GOT3 (cell line): ENCODE data around the gene CDRT4.
"Not testable (repeated sequence)": the region's sequence is repeated elsewhere in the genome, so short reads cannot be mapped to it uniquely, and the experiment has no call there.

Experiments
- DNase-seq: peaks from one replicate; lab custom pipeline; 2025; ENCODE audit warnings: mixed read lengths; lab: John Stamatoyannopoulos, UW

The CDRT4 gene

GRCh38 chr17:15456972-15457722 lies 10.3 kb downstream of the CDRT4 start:
- DNase-seq: no peak

GRCh38 chr17:15456496-15456895 lies 10.9 kb downstream of the CDRT4 start:
- DNase-seq: no peak

DNA sequence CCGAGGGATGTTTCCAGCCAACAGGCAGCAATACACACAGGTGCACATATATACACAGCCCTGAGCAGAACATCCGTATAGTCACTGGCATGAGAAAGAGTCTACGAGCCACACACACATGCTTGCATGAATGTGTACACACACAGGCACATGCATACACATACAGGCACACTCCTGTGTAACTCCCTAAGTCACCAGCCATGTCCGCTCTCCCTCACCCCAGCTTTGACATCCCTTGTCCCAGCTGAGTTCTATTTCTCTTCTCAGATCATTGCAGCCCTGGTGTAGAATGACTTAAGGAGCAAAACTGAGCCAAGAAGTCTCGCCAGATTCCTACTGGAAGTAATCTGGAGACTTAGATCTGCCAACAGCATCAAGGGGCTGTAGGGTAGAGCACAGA lies 13.1 kb downstream of the CDRT4 start:
- DNase-seq: no peak

DNA sequence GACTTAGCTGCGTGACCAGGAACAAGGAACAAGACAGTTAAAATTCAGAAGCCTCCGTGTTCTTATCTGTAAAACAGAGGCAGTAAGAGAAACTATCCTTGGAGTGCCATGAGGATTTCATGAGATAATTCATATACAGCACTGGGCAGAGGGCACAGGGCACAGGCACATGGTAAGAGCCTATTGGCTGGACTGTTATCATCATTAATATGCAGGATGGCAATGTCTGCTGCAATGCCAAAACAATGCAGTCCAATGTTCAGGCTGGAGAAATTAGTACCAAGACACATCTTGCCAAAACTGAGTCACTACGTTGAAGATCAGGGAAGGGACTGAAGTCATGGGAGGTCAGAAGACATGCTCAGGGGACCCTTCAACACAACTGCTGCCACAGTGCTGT lies 13.6 kb downstream of the CDRT4 start:
- DNase-seq: no peak

DNA sequence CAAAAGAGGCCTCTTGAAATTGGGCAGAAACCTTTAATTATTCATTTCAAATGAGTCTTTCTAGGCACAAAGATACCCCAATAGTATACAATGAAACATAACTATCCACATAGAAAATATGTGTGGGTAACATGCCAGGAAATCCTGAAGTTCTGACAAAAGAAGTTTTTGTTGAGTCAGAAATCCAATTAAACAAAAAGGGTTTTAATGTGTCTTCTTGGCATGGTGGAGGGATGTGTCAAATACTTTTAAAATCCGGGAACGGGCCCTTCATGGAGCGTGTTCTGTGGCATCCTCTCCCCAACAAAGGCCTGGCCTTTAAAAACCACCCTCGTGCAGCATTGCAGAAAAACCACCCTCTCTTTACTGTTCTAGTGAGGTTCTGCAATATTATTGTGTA lies 14.2 kb downstream of the CDRT4 start:
- DNase-seq: no peak

GRCh38 chr17:15452746-15453145 lies 14.7 kb downstream of the CDRT4 start:
- no peak for DNase-seq

GRCh38 chr17:15451680-15452079 lies 15.7 kb downstream of the CDRT4 start:
- DNase-seq: no peak

GRCh38 chr17:15448580-15448956 lies 18.9 kb downstream of the CDRT4 start:
- DNase-seq: no peak

- no peak for DNase-seq
These were observed 19.4 kb downstream of the CDRT4 start for GRCh38 chr17:15447928-15448579.

- no peak for DNase-seq
These were observed 21.4 kb downstream of the CDRT4 start for GRCh38 chr17:15446036-15446435.

DNA sequence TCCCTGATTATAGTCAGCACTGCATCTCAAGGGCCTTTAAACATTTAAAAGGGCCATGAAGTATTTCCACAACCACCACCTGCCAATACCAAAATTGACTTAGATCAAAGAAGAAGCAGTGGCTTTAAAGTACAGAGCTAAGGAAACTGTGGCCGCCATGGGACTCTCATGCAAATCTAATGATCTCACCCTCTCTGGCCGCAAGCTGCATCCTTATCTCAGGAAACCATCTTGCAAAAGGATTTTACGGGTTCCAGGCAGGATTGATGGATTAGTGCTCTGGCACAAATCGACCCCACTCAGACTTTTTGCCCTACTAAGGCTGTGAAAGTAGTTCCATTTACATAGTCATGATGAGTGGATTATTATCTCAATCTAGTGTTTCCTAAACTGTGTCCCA lies 22.6 kb downstream of the CDRT4 start:
- no peak for DNase-seq

DNA sequence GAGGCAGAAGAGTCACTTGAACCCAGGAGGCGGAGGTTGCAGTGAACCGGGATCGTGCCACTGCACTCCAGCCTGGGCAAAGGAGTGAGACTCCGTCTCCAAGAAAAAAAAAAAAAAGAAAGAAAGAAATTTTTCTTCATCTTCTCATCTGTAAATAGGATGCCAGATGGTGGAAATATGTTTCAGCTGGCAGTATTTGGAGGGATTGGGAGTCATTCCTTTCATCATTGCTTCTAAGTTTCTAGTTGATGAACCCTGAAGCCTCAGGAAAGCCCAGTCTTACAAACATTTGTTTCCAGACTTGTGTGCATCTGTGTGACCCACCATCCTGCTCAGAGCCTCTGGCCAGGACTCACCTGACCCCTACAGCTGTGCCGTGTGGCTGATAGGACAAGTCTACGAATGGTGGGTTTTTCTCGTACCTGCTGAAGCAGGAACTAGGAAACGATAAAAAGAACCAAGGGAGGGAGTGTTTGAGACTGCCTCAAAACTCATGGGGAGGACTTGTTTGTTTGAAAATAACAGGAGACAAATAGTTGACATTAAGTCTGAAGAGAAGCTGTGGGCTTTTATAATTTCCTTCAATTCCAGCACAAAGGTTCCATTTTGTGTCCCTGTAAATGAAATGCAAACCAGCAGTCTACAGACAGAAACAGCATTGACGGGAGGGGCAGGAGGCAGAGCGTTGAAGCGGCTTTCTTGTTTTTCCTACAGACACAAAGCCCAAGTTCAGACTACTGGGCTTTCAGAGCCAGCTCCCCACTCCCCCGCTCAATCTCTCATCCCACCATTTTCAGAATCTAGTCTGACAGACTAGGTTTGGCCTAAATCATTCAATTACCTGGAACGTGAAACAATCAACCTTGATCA lies 24.9 kb downstream of the CDRT4 start:
- DNase-seq: no peak

DNA sequence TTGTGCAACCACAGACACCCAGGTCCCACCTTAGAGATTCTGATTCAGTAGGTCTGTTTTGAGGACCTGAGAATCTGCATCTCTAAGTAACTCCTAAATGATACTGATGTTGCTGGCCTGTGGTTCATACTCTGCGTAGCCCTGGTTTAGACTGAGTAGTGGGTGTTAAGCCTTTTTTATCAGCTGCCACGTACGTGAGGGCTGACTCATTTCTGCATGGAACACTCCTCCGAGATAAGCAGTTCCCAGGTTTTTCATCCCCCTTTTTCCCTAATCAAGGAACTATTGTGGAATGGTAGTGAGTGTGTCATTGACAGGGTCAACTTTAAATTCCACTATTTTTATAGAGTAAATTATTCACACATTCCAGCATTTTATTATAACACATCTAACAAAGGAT lies 26.1 kb downstream of the CDRT4 start:
- DNase-seq: no peak

- no peak for DNase-seq
These were observed 27.1 kb downstream of the CDRT4 start for GRCh38 chr17:15440347-15440746.

DNA sequence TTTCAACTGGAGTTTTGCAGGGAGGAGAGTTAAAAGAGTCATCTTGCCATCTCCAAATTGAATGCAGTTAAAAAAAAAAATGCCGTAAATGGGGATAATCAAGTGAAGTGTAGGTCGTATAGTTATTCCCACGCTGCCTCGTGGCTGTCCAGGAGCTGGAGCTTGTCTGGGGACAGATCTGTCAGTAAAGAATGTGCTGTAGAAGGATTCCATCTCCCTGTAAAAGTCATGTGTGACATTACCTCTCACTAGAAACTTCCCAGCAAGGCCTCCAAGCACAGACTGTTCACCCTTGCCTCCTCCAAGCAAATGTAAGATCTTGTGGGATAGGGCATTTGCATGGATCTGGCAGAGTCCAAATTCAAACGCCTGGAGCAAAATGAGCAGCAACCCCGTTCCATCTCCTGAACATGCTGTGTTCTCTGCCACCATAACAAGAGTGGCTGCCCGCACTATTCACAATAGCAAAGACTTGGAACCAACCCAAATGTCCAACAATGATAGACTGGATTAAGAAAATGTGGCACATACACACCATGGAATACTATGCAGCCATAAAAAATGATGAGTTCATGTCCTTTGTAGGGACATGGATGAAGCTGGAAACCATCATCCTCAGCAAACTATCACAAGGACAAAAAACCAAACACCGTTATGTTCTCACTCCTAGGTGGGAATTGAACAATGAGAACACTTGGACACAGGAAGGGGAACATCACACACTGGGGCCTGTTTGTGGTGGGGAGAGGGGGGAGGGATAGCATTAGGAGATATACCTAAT lies 28.0 kb downstream of the CDRT4 start:
- not testable (repeated sequence) for DNase-seq

GRCh38 chr17:15438491-15439105 lies 28.8 kb downstream of the CDRT4 start:
- no peak for DNase-seq

DNA sequence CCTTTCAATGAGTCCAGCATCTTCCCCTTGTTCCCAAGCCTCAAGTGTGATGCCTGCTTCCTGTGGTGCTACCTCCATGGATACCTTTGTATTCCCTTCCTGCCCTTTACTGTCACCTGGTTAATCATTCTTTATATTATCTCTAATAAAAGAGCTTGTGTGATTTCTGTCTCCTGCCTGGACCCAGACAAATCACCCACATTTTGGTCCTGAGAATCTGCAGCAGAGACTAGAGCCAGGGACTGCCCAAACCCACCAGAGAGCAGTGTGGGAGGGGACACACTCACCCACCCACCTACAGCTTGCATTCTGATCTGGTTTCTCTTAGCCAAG lies 30.2 kb downstream of the CDRT4 start:
- no peak for DNase-seq

- no peak for DNase-seq
These were observed 30.7 kb downstream of the CDRT4 start for GRCh38 chr17:15436473-15437302.

- no peak for DNase-seq
These were observed 32.5 kb downstream of the CDRT4 start for GRCh38 chr17:15434956-15435355.

DNA sequence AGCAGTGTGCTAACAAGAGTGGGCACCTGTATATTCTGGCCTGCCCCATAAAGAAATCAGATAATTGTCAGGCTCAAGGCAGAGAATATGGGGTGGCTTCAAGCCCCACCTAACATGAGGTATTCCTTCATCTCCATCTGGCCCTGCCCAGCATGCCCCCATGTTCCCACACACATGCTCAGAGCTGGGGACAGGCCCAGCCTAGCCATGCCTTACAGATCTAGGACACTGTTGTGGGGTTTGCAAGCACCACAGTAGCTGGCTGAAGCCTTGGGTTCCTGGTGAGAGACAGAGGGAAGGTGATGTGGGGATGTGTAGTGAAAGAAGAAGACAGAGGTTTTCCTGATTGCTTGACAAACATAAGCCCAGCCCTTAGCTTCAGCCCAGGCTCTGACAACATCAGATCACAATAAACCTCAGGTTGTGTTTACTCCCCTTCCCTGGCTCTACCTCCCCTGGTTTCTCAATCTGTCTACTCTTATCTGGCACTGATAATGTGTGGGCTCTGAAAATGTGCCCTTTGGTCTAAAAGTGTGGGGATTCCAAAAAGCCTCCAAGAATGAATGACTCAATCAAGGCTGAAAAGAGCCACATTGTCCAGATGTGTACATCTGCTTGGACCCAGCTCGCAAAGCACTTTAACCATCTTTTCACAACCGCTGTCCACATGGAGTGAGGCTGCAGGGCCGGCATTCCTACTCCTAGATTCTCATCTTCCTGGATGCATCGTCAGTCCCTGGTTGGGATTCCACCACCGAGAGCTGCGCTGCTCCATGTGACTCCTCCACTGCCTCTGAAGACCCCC lies 34.4 kb downstream of the CDRT4 start:
- no peak for DNase-seq
